ENCODE measurements around the gene CAPN15.

The CAPN15 gene

GRCh38 chr16:524274-525040 lies 3.1 kb upstream of the CAPN15 start:
- in situ Hi-C loops (cut with MboI; ENCODE audit: low sequenced_read_pairs): no loop called here

- in situ Hi-C loops (cut with MboI; ENCODE audit: low sequenced_read_pairs): no loop called here
Observed at GRCh38 chr16:525123-525519, 2.4 kb upstream of the CAPN15 start.

- in situ Hi-C loops (cut with MboI; ENCODE audit: low sequenced_read_pairs): no loop called here
Observed at GRCh38 chr16:525520-526180, 1.9 kb upstream of the CAPN15 start.

- in situ Hi-C loops (cut with MboI; ENCODE audit: low sequenced_read_pairs): no loop called here
Observed at GRCh38 chr16:526181-527014, 1.1 kb upstream of the CAPN15 start.

- in situ Hi-C loops (cut with MboI; ENCODE audit: low sequenced_read_pairs): no loop called here
Observed at GRCh38 chr16:528111-529011, 849 bp downstream of the CAPN15 start.

- in situ Hi-C loops (cut with MboI; ENCODE audit: low sequenced_read_pairs): no loop called here
Observed at GRCh38 chr16:529012-529575, 1.6 kb downstream of the CAPN15 start.

GRCh38 chr16:530111-530817 lies 2.8 kb downstream of the CAPN15 start:
- in situ Hi-C loops (cut with MboI; ENCODE audit: low sequenced_read_pairs): no loop called here

- in situ Hi-C loops (cut with MboI; ENCODE audit: low sequenced_read_pairs): no loop called here
Observed at GRCh38 chr16:531494-532125, 4.1 kb downstream of the CAPN15 start.

GRCh38 chr16:533391-534123 lies 6.0 kb downstream of the CAPN15 start:
- in situ Hi-C loops (cut with MboI; ENCODE audit: low sequenced_read_pairs): no loop called here

- in situ Hi-C loops (cut with MboI; ENCODE audit: low sequenced_read_pairs): no loop called here
Observed at GRCh38 chr16:534135-534534, 6.6 kb downstream of the CAPN15 start.

GRCh38 chr16:534856-535445 lies 7.4 kb downstream of the CAPN15 start:
- in situ Hi-C loops (cut with MboI; ENCODE audit: low sequenced_read_pairs): no loop called here

GRCh38 chr16:535446-536405 lies 8.2 kb downstream of the CAPN15 start:
- in situ Hi-C loops (cut with MboI; ENCODE audit: low sequenced_read_pairs): no loop called here

- in situ Hi-C loops (cut with MboI; ENCODE audit: low sequenced_read_pairs): no loop called here
Observed at GRCh38 chr16:536746-537145, 9.2 kb downstream of the CAPN15 start.

- in situ Hi-C loops (cut with MboI; ENCODE audit: low sequenced_read_pairs): no loop called here
Observed at GRCh38 chr16:537415-538335, 10.2 kb downstream of the CAPN15 start.

- in situ Hi-C loops (cut with MboI; ENCODE audit: low sequenced_read_pairs): no loop called here
Observed at GRCh38 chr16:539901-540530, 12.5 kb downstream of the CAPN15 start.

Measured in hTERT RPE-1 (cell line).